ENCODE results near the gene RASGRF2.

The RASGRF2 gene

GRCh38 chr5:80959768-80960442, at the start of gene RASGRF2:
RASGRF2 (plus strand) TSS chr5:80960363; CDS start chr5:80960739, 376 bp downstream.
- peak; percentile 29 for DNase-seq

- DNase-seq: no peak
Observed at GRCh38 chr5:80912479-80912878, 47.7 kb upstream of the RASGRF2 start.

GRCh38 chr5:80915716-80916115, 44.4 kb upstream of the RASGRF2 start:
- no peak for DNase-seq

GRCh38 chr5:80916676-80917075, 43.5 kb upstream of the RASGRF2 start:
- no peak for DNase-seq

GRCh38 chr5:80917631-80918030, 42.5 kb upstream of the RASGRF2 start:
- DNase-seq: no peak

- no peak for DNase-seq
Observed at GRCh38 chr5:80919678-80920196, 40.4 kb upstream of the RASGRF2 start.

GRCh38 chr5:80920333-80920732, 39.8 kb upstream of the RASGRF2 start:
- no peak for DNase-seq

GRCh38 chr5:80921026-80921425, 39.1 kb upstream of the RASGRF2 start:
- no peak for DNase-seq

- DNase-seq: no peak
Observed at GRCh38 chr5:80925931-80926330, 34.2 kb upstream of the RASGRF2 start.

- DNase-seq: no peak
Observed at GRCh38 chr5:80926536-80926935, 33.6 kb upstream of the RASGRF2 start.

GRCh38 chr5:80926979-80927656, 33.0 kb upstream of the RASGRF2 start:
- DNase-seq: no peak

- no peak for DNase-seq
Observed at GRCh38 chr5:80928073-80928472, 32.1 kb upstream of the RASGRF2 start.

- DNase-seq: no peak
Observed at GRCh38 chr5:80930940-80931339, 29.2 kb upstream of the RASGRF2 start.

- no peak for DNase-seq
Observed at GRCh38 chr5:80931411-80931810, 28.8 kb upstream of the RASGRF2 start.

GRCh38 chr5:80933036-80933435, 27.1 kb upstream of the RASGRF2 start:
- DNase-seq: no peak

GRCh38 chr5:80934751-80935150, 25.4 kb upstream of the RASGRF2 start:
- DNase-seq: no peak

- no peak for DNase-seq
Observed at GRCh38 chr5:80935811-80936385, 24.3 kb upstream of the RASGRF2 start.

- DNase-seq: no peak
Observed at GRCh38 chr5:80936881-80937280, 23.3 kb upstream of the RASGRF2 start.

GRCh38 chr5:80937584-80938356, 22.4 kb upstream of the RASGRF2 start:
- no peak for DNase-seq

GRCh38 chr5:80941496-80941895, 18.7 kb upstream of the RASGRF2 start:
- DNase-seq: no peak

- DNase-seq: no peak
Observed at GRCh38 chr5:80951366-80951765, 8.8 kb upstream of the RASGRF2 start.

- DNase-seq: no peak
Observed at GRCh38 chr5:80953587-80953986, 6.6 kb upstream of the RASGRF2 start.

- DNase-seq: no peak
Observed at GRCh38 chr5:80955082-80955590, 5.0 kb upstream of the RASGRF2 start.

Data from activated T-cell treated with anti-CD3 and anti-CD28 coated beads for 4 hours (primary cell).